ENCODE data around the gene DIP2C.
"Not testable (repeated sequence)": the region's sequence is repeated elsewhere in the genome, so short reads cannot be mapped to it uniquely, and the experiment has no call there.

DIP2C gene

DNA sequence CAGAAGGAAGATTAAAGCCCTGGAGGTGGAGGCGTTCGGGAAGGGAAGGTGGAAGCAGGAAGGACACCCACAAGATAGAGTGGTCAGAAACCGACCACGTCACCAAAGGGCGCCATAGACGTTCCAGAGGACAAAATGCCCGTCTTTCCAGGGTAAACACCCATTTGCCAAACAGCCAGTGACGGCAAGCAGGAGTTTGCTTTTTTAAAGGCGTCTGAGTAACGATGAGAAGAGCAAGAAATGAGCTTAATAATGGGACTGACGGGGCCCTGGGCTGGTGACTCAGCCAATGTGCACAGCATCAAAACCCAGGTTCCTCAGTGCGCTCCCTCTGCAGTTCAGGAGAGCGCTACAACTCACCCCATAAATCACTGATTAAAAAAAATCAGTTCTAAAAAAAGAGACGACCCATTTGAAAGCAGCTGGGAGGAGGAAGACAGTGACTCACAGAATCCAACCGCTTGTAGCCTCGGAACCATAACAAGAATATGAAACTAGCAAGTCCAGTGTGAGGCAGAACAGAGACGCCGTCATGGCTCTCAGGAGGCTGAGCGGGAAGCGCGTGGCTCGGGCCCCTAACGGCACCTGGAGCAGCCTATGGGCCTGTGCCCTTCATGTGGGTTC, 5.9 kb downstream of the DIP2C start:
- TF ChIP-seq POLR2A (IDR thresholded peaks at IDR 0.05; ENCODE audit: low read depth, low read length) (no peak), TAF1 (IDR thresholded peaks at IDR 0.05; ENCODE audit: borderline replicate concordance, low read depth, low read length) (no peak), POLR2AphosphoS5 (IDR thresholded peaks at IDR 0.05; ENCODE audit: low read depth, low read length) (no peak)
- FAIRE-seq (no peak), DNase-seq (ENCODE audit: insufficient read length) (no peak)

DNA sequence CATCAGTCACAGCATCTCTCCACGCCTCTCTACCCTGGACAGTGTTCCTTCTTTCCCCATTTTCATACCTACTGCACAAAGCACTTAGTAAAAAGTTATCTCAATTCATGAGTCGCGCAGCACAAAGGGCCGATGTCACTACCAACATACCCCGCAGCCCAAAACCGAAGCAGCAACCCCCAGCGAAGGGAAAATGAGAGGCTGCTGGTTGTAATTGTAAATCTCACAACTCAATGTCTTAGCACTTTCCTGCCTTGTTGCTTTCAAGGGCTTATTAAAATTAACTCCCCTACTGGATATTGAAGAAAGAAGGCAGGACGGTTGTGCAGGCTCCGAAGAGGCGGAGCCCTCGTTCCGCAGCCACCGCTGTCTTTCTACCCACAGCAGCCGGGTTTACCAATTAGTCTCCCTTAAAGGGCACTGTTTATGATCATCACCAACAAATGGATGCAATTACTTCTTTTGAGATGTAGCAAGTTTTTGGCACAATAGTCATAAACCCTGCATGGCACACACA, 6.5 kb downstream of the DIP2C start:
- DNase-seq (ENCODE audit: insufficient read length): no peak
- no peak for FAIRE-seq
- TF ChIP-seq TAF1 (IDR thresholded peaks at IDR 0.05; ENCODE audit: borderline replicate concordance, low read depth, low read length): no peak

DNA sequence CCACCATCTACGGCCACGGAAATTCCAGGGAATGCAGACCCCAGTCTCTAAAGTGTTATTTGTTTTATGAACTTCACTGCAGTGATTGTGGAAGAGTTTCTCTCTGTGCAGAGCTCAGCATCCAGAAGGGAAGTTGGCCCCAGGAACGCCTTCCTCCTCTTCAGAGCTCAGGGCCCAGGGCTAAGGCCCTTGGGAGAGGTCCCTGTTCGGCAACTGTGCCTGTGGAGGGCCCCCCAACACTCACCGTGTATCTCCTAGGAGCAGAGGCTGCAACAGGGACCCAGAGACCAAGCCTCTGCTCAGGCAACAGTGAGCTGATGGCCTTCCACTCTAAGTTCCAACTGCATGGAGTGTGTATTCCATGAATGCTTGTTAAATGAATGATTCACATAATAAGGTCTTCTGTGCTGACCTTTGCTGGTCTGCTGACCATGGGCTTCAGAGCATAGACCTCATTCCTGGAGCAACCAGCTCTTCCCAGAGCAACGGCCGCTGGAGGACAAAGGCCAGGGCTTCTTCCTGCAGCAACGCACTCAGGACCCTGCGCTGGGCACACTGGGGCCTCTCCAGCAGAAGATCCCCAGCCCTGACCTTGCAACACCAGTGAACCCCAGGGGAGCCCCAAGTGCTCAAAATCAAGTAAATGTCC, 7.7 kb downstream of the DIP2C start:
- no peak for DNase-seq (ENCODE audit: insufficient read length)
- no peak for FAIRE-seq
- TF ChIP-seq TAF1 (IDR thresholded peaks at IDR 0.05; ENCODE audit: borderline replicate concordance, low read depth, low read length) (no peak), POLR2AphosphoS5 (IDR thresholded peaks at IDR 0.05; ENCODE audit: low read depth, low read length) (no peak), POLR2A (IDR thresholded peaks at IDR 0.05; ENCODE audit: low read depth, low read length) (no peak)

DNA sequence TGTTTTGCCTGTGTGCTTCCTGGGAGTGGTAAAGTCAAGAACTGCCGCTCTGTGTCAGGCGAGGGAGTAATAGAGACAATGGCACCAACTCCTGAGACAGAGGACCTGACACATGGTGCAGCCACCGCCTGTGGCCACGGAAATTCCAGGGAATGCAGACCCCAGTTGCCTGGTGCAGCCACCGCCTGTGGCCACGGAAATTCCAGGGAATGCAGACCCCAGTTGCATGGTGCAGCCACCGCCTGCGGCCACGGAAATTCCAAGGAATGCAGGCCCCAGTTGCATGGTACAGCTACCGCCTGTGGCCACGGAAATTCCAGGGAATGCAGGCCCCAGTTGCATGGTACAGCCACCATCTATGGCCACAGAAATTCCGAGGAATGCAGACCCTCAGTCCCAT, 8.7 kb downstream of the DIP2C start:
- FAIRE-seq (no peak), DNase-seq (ENCODE audit: insufficient read length) (no peak)
- TF ChIP-seq POLR2AphosphoS5 (IDR thresholded peaks at IDR 0.05; ENCODE audit: low read depth, low read length): no peak
- TF ChIP-seq POLR2A (IDR thresholded peaks at IDR 0.05; ENCODE audit: low read depth, low read length): no peak
- TF ChIP-seq TAF1 (IDR thresholded peaks at IDR 0.05; ENCODE audit: borderline replicate concordance, low read depth, low read length): no peak

DNA sequence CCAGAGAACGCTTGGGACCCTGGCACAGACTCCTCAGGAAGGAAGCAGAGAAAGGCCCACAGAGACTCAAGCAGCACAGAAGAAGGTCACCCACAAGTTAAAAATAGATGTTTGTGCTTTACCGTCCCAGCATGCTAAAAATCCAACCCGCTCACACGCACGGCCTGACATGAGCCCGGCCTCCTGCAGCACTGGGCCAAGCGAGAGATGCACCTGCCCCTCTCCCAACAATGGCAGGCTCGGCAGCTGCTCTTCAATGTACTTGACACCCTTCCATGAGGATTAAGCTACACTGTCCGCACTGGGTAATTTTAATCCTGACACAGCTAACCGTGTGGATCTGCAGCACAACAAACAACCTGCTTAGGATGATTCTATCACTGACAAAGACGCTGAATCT, 9.3 kb downstream of the DIP2C start:
- TF ChIP-seq POLR2A (IDR thresholded peaks at IDR 0.05; ENCODE audit: low read depth, low read length): no peak
- TF ChIP-seq POLR2AphosphoS5 (IDR thresholded peaks at IDR 0.05; ENCODE audit: low read depth, low read length): no peak
- TF ChIP-seq TAF1 (IDR thresholded peaks at IDR 0.05; ENCODE audit: borderline replicate concordance, low read depth, low read length): no peak
- FAIRE-seq: no peak
- DNase-seq (ENCODE audit: insufficient read length): no peak

DNA sequence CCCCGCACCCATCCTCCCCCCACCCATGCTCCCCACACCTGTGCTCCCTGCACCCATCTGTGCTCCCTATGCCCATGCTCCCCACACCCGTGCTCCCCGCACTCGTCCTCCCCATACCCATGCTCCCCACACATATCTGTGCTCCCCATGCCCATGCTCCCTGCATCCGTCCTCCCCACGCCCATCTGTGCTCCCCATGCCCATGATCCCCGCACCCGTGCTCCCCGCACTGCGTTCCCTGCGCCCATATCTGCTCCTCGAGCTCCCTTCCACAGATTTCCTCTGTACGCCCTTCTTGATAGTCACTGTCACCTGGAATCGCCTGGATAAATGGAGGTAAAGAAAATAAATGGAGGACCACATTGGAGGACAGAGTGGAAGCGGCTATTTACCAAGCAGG, 9.9 kb downstream of the DIP2C start:
- no peak for DNase-seq (ENCODE audit: insufficient read length)
- FAIRE-seq: no peak
- no peak for TF ChIP-seq POLR2AphosphoS5 (IDR thresholded peaks at IDR 0.05; ENCODE audit: low read depth, low read length)

DNA sequence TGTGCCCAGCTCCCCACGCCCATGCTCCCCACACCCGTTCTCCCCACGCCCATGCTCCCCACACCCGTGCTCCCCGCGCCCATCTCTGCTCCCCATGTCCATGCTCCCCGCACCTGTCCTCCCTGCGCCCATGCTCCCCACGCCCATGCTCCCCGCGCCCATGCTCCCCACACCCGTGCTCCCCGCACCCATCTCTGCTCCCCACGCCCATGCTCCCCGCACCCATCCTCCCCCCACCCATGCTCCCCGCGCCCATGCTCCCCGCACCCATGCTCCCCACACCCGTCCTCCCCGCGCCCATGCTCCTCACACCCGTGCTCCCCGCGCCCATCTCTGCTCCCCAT, 10.8 kb downstream of the DIP2C start:
- DNase-seq (ENCODE audit: insufficient read length); FAIRE-seq: not testable (repeated sequence)

DNA sequence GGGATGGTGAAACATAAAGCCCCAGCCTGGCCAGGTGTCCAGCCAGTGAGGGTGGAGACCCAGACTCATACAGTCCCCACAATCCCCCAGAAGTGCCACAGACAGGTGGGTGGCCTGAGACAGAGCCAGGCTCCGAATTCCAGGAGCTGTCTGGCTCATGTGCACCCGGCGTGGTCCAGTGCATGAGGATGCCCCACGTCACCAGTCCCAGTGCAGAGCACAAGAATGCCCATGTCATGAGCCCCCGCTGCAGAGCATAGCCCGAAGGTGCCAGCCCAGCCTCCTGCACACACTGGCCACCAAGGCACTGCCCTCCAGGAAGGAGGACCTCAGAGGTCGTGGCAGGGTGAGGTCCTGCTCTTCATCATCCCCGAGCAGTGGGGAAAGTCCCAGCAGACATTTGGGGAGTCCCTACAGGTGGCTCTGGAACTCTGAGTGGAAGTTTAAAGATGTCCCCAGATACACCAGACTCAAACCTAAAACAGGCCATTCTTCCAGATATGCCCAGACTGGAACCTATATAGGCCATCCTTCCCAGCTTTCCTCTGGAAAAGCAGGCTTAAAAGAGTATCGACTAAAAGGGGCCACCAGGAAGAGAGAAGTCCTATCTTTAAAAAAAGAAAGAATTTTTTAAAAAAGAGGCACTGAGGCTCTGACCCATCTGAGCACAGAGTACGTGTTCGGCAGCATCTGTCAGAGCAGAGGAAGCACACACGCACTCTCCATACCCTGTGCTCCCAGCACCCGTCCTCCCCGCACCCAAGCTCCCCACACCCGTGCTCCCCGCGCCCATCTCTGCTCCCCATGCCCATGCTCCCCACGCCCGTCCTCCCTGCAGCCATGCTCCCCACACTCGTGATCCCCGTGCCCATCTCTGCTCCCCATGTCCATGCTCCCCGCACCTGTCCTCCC, 11.5 kb downstream of the DIP2C start:
- TF ChIP-seq TAF1 (IDR thresholded peaks at IDR 0.05; ENCODE audit: borderline replicate concordance, low read depth, low read length) (no peak), POLR2A (IDR thresholded peaks at IDR 0.05; ENCODE audit: low read depth, low read length) (no peak), POLR2AphosphoS5 (IDR thresholded peaks at IDR 0.05; ENCODE audit: low read depth, low read length) (no peak)
- FAIRE-seq (no peak), DNase-seq (ENCODE audit: insufficient read length) (no peak)

DNA sequence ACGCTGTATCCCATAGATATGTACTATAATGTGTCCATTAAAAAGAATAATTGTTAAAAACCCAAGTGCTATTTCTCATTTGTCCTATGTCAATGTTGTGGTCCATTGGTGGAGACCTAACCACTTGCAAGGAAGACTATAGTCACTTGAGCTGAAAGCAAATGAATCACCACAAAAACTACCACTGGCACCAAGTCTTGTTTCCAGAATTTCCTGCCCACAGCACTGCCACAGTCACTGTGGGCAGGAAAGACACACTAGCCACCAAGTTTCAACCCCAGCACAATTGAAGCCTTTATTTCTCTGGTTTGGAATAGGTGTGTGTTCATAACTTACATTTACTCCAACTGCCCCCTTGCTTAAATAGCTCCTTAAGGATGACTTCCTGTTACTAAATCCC, 12.4 kb downstream of the DIP2C start:
- DNase-seq (ENCODE audit: insufficient read length): no peak
- FAIRE-seq: no peak
- TF ChIP-seq POLR2AphosphoS5 (IDR thresholded peaks at IDR 0.05; ENCODE audit: low read depth, low read length): no peak
- TF ChIP-seq TAF1 (IDR thresholded peaks at IDR 0.05; ENCODE audit: borderline replicate concordance, low read depth, low read length): no peak
- TF ChIP-seq POLR2A (IDR thresholded peaks at IDR 0.05; ENCODE audit: low read depth, low read length): no peak

DNA sequence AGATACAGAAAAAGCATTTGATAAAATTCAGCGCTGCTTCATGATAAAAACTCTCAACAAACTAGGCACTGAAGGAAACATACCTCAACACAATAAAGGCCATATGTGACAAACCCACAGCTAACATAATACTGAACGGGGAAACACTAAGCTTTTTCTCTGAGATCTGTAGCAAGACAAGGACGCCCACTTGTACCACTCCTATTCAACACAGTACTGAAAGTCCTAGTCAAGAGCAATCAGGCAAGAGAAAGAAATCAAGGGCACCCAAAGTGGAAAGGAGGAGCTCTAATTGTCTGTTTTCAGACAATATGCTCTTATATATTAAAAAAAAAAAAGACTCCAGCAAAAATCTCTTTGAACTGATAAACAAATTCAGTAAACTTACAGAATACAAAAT, 13.3 kb downstream of the DIP2C start:
- DNase-seq (ENCODE audit: insufficient read length) (no peak), FAIRE-seq (no peak)
- no peak for TF ChIP-seq POLR2AphosphoS5 (IDR thresholded peaks at IDR 0.05; ENCODE audit: low read depth, low read length)
- TF ChIP-seq POLR2A (IDR thresholded peaks at IDR 0.05; ENCODE audit: low read depth, low read length): no peak
- TF ChIP-seq TAF1 (IDR thresholded peaks at IDR 0.05; ENCODE audit: borderline replicate concordance, low read depth, low read length): no peak

DNA sequence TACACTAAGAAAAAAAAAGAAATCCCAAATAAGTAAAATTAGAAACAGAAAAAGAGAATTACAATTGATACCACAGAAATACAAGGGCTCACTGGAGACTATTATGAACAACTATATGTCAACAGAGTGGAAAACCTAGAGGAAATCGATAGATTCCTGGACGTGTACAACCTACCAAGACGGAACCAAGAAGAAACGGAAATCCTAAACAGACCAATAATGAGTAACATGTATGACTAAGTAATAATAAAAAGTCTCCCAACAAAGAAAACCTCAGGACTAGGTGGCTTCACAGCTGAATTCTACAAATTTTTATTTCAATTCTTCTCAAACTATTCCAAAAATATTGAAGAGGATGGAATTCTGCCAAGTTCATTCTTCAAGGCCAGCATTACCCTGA, 13.9 kb downstream of the DIP2C start:
- DNase-seq (ENCODE audit: insufficient read length) (no peak), FAIRE-seq (no peak)
- TF ChIP-seq TAF1 (IDR thresholded peaks at IDR 0.05; ENCODE audit: borderline replicate concordance, low read depth, low read length): no peak
- no peak for TF ChIP-seq POLR2A (IDR thresholded peaks at IDR 0.05; ENCODE audit: low read depth, low read length)
- TF ChIP-seq POLR2AphosphoS5 (IDR thresholded peaks at IDR 0.05; ENCODE audit: low read depth, low read length): no peak

DNA sequence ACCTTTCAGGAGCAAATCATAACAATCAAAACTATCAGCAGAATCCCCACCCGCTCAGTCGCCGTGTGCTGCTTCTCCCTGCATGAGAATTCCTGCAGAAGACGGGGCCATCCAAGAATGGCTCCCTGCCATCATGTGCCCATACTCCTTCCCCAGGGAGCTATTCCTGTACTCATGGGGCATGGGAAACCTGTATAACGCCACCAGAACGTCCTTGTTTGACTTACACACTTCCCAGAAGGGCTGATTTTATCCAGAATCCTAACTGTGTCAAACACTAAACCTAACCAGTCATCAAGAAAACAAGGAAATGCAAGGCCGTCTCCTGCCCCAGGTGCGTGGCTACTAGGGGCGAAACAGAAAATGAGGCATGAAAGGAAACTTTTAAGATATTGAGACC, 16.0 kb downstream of the DIP2C start:
- no peak for FAIRE-seq
- no peak for TF ChIP-seq POLR2AphosphoS5 (IDR thresholded peaks at IDR 0.05; ENCODE audit: low read depth, low read length)
- no peak for TF ChIP-seq TAF1 (IDR thresholded peaks at IDR 0.05; ENCODE audit: borderline replicate concordance, low read depth, low read length)
- no peak for TF ChIP-seq POLR2A (IDR thresholded peaks at IDR 0.05; ENCODE audit: low read depth, low read length)
- DNase-seq (ENCODE audit: insufficient read length): no peak

Data from GM12892 (cell line).